GM12878 (cell line): ENCODE measurements around the gene IQGAP1. TPM values are rescaled to one million over a fixed set of nuclear protein-coding genes. Genes with fewer than 3 reads are reported as not detected.

Experiments used
- ATAC-seq: fragments of 200-7000 bp; cut with Tn5 transposase; 3 replicates; pipeline ENCODE4 v1.9.1; 2020; ENCODE audit warnings: mild to moderate bottlenecking, moderate library complexity
- BruUV-seq: library from RNA; stranded (reverse); fragments of 400-500 nt; replicated peaks from 2 replicates; lab custom pipeline; 2021; lab: Mats Ljungman, UMichigan
- CTCF ChIA-PET: fragments of 300-600 bp; sonication (Branson Sonifier 250); formaldehyde crosslinking; extraction: SDS; loops from one replicate; lab custom pipeline; 2021; ENCODE audit warnings: inconsistent platforms; lab: Yijun Ruan, JAX
- POLR2A ChIA-PET: fragments of 350-600 bp; formaldehyde crosslinking; extraction: SDS; loops from one replicate; lab custom pipeline; 2021; ENCODE audit warnings: inconsistent platforms; lab: Charles Lee
- RAD21 ChIA-PET: fragments of 300-600 bp; sonication (Branson Sonifier 250); formaldehyde crosslinking; loops from one replicate; lab custom pipeline; 2023; ENCODE audit warnings: antibody characterized with exemption; ENCODE audit not compliant: unreplicated experiment; lab: Charles Lee
- SMC1A ChIA-PET: fragments of 300-600 bp; sonication (Branson Sonifier 250); formaldehyde crosslinking; loops from one replicate; lab custom pipeline; 2023; ENCODE audit not compliant: unreplicated experiment, uncharacterized antibody; lab: Charles Lee
- DNase-seq: peaks from one replicate; pipeline ENCODE4 v3.0.0-alpha.2; 2011; ENCODE audit warnings: low read depth, low spot score
- FAIRE-seq: peaks from 3 replicates; lab custom pipeline; 2011; peaks lifted over from hg19 to GRCh38; lab: Jason Lieb, UNC
- H2AFZ ChIP-seq: 2 replicates; pipeline ENCODE4 v1.6.0; 2011; ENCODE audit warnings: low read depth, low read length, control low read depth; ENCODE audit not compliant: control insufficient read depth
- H3K27ac ChIP-seq: 2 replicates; pipeline ENCODE4 v1.5.1; 2011; ENCODE audit warnings: control low read depth; ENCODE audit not compliant: control insufficient read depth, insufficient read depth
- H3K27me3 ChIP-seq, 2 experiments: replicated peaks in 1 of 2; 2 replicates each; pipeline versions ENCODE4 v1.6.0 to v1.6.1; 2011; ENCODE audit warnings: low read length in 1 of 2; ENCODE audit not compliant: control insufficient read depth in 2 of 2, insufficient read depth in 2 of 2
- H3K36me3 ChIP-seq, 2 experiments: 2 replicates each; pipeline ENCODE4 v1.5.1; 2011; ENCODE audit warnings: low read length in 1 of 2; ENCODE audit not compliant: control insufficient read depth in 2 of 2, insufficient read depth in 2 of 2
- H3K4me1 ChIP-seq: 2 replicates; pipeline ENCODE4 v1.6.1; 2011; ENCODE audit warnings: mild to moderate bottlenecking, low read length, moderate library complexity, mixed read lengths; ENCODE audit not compliant: control insufficient read depth, insufficient read depth
- H3K4me2 ChIP-seq: 2 replicates; pipeline ENCODE4 v1.6.0; 2011; ENCODE audit warnings: control low read depth; ENCODE audit not compliant: control insufficient read depth, insufficient read depth
- H3K4me3 ChIP-seq: fragments of 200-600 bp; sonication (generic); 2 replicates; pipeline ENCODE4 v1.5.1; 2016
- H3K79me2 ChIP-seq: 2 replicates; pipeline ENCODE4 v1.6.0; 2011; ENCODE audit warnings: low read length; ENCODE audit not compliant: control insufficient read depth, insufficient read depth
- H3K9ac ChIP-seq: 2 replicates; pipeline ENCODE4 v1.8.0; 2011; ENCODE audit warnings: low read length, control low read depth, mixed read lengths; ENCODE audit not compliant: control insufficient read depth, insufficient read depth
- H3K9me3 ChIP-seq: replicated peaks from 3 replicates; pipeline ENCODE4 v1.5.1; 2011; ENCODE audit warnings: mild to moderate bottlenecking, low read length; ENCODE audit not compliant: control insufficient read depth, insufficient read depth
- H4K20me1 ChIP-seq: 2 replicates; pipeline ENCODE4 v1.6.0; 2011; ENCODE audit not compliant: control insufficient read depth, insufficient read depth
- ASH2L ChIP-seq: fragments of 300-600, 200-600 bp; sonication (generic); IDR thresholded peaks from 2 replicates; pipeline ENCODE4 v1.6.1; 2017; ENCODE audit warnings: low read depth, mild to moderate bottlenecking, borderline replicate concordance
- BCL11A ChIP-seq: IDR thresholded peaks from 2 replicates; pipeline ENCODE4 v1.6.1; 2011; ENCODE audit warnings: low read depth, low read length
- ETV6 ChIP-seq, 2 experiments: fragments of 450-650 bp in 1 of 2; IDR thresholded peaks in 1 of 2; conservative IDR thresholded peaks in 1 of 2; 2 replicates each; pipeline ENCODE4 v1.6.1; 2014; ENCODE audit warnings: antibody characterized with exemption in 1 of 2, borderline replicate concordance in 1 of 2, low read depth in 1 of 2, mild to moderate bottlenecking in 1 of 2, moderate library complexity in 1 of 2
- FOXK2 ChIP-seq: fragments of 450-650 bp; IDR thresholded peaks from 2 replicates; pipeline ENCODE4 v1.6.1; 2017; ENCODE audit warnings: mild to moderate bottlenecking, moderate library complexity
- GABPA ChIP-seq: IDR thresholded peaks from 2 replicates; pipeline ENCODE4 v1.6.1; 2014; ENCODE audit warnings: antibody characterized with exemption, low read depth, mild to moderate bottlenecking, inconsistent platforms
- HDAC2 ChIP-seq: fragments of 200-600 bp; sonication (generic); IDR thresholded peaks from 2 replicates; pipeline ENCODE4 v1.6.1; 2017
- MTA3 ChIP-seq: IDR thresholded peaks from 2 replicates; pipeline ENCODE4 v1.6.1; 2012; ENCODE audit warnings: low read length, inconsistent platforms, borderline replicate concordance
- NR2C2 ChIP-seq: IDR thresholded peaks from 2 replicates; pipeline ENCODE4 v1.6.1; 2011; ENCODE audit warnings: borderline replicate concordance, low read depth; ENCODE audit not compliant: control insufficient read depth, insufficient read length
- POLR2AphosphoS5 ChIP-seq: IDR thresholded peaks from 2 replicates; pipeline ENCODE4 v1.6.1; 2011; ENCODE audit warnings: mild to moderate bottlenecking, low read length, inconsistent platforms
- POU2F2 ChIP-seq: IDR thresholded peaks from 3 replicates; pipeline ENCODE4 v1.6.1; 2011; ENCODE audit warnings: low read depth, mild to moderate bottlenecking, low read length, borderline replicate concordance
- SIN3A ChIP-seq: IDR thresholded peaks from 2 replicates; pipeline ENCODE4 v1.6.1; 2012; ENCODE audit warnings: low read depth, low read length, improper control_type of control experiment
- SIX5 ChIP-seq: IDR thresholded peaks from 2 replicates; pipeline ENCODE4 v1.6.1; 2011; ENCODE audit warnings: mild to moderate bottlenecking, low read depth, low read length, moderate library complexity; ENCODE audit not compliant: severe bottlenecking
- SUPT20H ChIP-seq: IDR thresholded peaks from 2 replicates; pipeline ENCODE4 v1.6.1; 2011; ENCODE audit warnings: low read depth, mild to moderate bottlenecking, low read length, moderate library complexity, borderline replicate concordance; ENCODE audit not compliant: control insufficient read depth
- TBL1XR1 ChIP-seq: IDR thresholded peaks from 2 replicates; pipeline ENCODE4 v1.6.1; 2012; ENCODE audit warnings: low read depth, low read length, improper control_type of control experiment
- in situ Hi-C: fragments of 300-500 bp; cut with MboI; formaldehyde crosslinking; loops from 9 replicates; pipeline ENCODE4 v1.14.3; 2018; ENCODE audit warnings: mixed read lengths
- intact Hi-C: fragments of 100-400 bp; cut with micrococcal nuclease; formaldehyde crosslinking; loops from one replicate; pipeline ENCODE4 v1.14.2; 2022; ENCODE audit not compliant: unreplicated experiment
- polyA plus RNA-seq, 11 experiments: library from polyadenylated mRNA; depleted of rRNA in 4 of 11; unstranded in 6 of 11; stranded (reverse) in 5 of 11; fragments of >200 nt; fragmentation: Nextera tagmentation in 4 of 11; fragmentation: Illumina TruSeq in 1 of 11; extraction: Ambion mirVana in 4 of 11; extraction: Trizol in 1 of 11; gene quantifications; 1 replicate in 1 of 11; 2 replicates in 10 of 11; pipeline versions ENCODE4 v1.2.1 to v1.2.3, GENCODE V29; 2011 to 2016; ENCODE audit warnings: inconsistent platforms in 2 of 11, missing spikeins in 2 of 11, low read depth in 1 of 11
- total RNA-seq, 4 experiments: library from RNA; depleted of rRNA in 3 of 4; stranded (reverse); fragments of >200 nt in 3 of 4; fragmentation: Illumina TruSeq in 1 of 4; extraction: Trizol in 1 of 4; gene quantifications; 2 replicates each; pipeline versions ENCODE4 v1.2.1 to v1.2.3, GENCODE V29; 2013 to 2021
- TF ChIP-seq, protein P1 (sequence below): fragments of 450-650 bp; IDR thresholded peaks from 2 replicates; pipeline ENCODE4 v1.6.1; 2016; ENCODE audit warnings: mild to moderate bottlenecking
- TF ChIP-seq, protein P2 (sequence below), 3 experiments: IDR thresholded peaks in 2 of 3; conservative IDR thresholded peaks in 1 of 3; 2 replicates each; pipeline ENCODE4 v1.5.1; 2011; ENCODE audit warnings: low read depth in 3 of 3, low read length in 3 of 3, mild to moderate bottlenecking in 3 of 3, control low read depth in 2 of 3, moderate library complexity in 2 of 3, inconsistent platforms in 1 of 3, mixed read lengths in 1 of 3; ENCODE audit not compliant: control insufficient read depth in 2 of 3, insufficient read depth in 1 of 3; ENCODE audit errors: extremely low read depth in 1 of 3
- TF ChIP-seq, protein P3 (sequence below): IDR thresholded peaks from 2 replicates; pipeline ENCODE4 v1.6.1; 2012; ENCODE audit warnings: low read length, inconsistent platforms

Gene IQGAP1
- total and polyA plus RNA-seq, 10 of the 15 experiments (the other 5 are each of a cell fraction or from before 2014, with no cell fraction given), result 65.2 to 250 (median 112) TPM

DNA sequence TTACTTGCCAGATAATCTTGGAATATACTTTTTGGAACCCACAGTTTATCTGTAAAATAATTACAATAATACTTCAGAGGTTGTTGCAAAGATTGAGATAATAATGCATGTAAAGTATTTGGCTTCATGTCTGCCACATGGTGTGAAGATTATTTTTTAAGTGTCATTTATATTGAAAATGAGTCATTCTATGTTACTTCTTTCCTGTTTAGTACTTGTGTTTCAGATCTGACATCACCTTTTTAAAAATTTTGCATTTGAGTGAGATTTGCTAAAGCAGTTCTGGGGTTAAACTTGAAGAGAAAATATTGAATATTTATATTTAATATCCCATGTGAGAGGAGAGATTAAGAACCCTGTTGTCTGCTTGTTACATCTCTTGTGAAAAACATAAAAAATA lies 31.2 kb downstream of the IQGAP1 start:
- SMC1A ChIA-PET, result interaction anchor here (1.0 to 1.4 kb wide), 2 partner anchors 12 to 22 kb away, joined by 3 to 6 read pairs; no protein-coding TSS in a partner anchor
- TF ChIP-seq, protein P1, sequence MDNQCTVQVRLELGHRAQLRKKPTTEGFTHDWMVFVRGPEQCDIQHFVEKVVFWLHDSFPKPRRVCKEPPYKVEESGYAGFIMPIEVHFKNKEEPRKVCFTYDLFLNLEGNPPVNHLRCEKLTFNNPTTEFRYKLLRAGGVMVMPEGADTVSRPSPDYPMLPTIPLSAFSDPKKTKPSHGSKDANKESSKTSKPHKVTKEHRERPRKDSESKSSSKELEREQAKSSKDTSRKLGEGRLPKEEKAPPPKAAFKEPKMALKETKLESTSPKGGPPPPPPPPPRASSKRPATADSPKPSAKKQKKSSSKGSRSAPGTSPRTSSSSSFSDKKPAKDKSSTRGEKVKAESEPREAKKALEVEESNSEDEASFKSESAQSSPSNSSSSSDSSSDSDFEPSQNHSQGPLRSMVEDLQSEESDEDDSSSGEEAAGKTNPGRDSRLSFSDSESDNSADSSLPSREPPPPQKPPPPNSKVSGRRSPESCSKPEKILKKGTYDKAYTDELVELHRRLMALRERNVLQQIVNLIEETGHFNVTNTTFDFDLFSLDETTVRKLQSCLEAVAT, result no peak
- TF ChIP-seq FOXK2 (no peak), TBL1XR1 (no peak), SIN3A (no peak), BCL11A (no peak), POLR2AphosphoS5 (no peak), SUPT20H (no peak), MTA3 (peak; percentile 15; the same call in 1 of the 2 replicates), HDAC2 (no peak), POU2F2 (no peak), SIX5 (no peak), GABPA (no peak), ASH2L (no peak), NR2C2 (no peak), ETV6 (conservative IDR thresholded peaks at IDR 0.05 in 1 of 2, IDR thresholded peaks at IDR 0.05 in 1 of 2; ENCODE audit: borderline replicate concordance in 1 of 2, low read depth in 1 of 2) (no peak)
- TF ChIP-seq, protein P2, sequence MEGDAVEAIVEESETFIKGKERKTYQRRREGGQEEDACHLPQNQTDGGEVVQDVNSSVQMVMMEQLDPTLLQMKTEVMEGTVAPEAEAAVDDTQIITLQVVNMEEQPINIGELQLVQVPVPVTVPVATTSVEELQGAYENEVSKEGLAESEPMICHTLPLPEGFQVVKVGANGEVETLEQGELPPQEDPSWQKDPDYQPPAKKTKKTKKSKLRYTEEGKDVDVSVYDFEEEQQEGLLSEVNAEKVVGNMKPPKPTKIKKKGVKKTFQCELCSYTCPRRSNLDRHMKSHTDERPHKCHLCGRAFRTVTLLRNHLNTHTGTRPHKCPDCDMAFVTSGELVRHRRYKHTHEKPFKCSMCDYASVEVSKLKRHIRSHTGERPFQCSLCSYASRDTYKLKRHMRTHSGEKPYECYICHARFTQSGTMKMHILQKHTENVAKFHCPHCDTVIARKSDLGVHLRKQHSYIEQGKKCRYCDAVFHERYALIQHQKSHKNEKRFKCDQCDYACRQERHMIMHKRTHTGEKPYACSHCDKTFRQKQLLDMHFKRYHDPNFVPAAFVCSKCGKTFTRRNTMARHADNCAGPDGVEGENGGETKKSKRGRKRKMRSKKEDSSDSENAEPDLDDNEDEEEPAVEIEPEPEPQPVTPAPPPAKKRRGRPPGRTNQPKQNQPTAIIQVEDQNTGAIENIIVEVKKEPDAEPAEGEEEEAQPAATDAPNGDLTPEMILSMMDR (IDR thresholded peaks at IDR 0.05 in 2 of 3, conservative IDR thresholded peaks at IDR 0.05 in 1 of 3; ENCODE audit: control insufficient read depth in 2 of 3, extremely low read depth in 1 of 3, insufficient read depth in 1 of 3, low read depth in 3 of 3, low read length in 3 of 3), result no peak
- TF ChIP-seq, protein P3, sequence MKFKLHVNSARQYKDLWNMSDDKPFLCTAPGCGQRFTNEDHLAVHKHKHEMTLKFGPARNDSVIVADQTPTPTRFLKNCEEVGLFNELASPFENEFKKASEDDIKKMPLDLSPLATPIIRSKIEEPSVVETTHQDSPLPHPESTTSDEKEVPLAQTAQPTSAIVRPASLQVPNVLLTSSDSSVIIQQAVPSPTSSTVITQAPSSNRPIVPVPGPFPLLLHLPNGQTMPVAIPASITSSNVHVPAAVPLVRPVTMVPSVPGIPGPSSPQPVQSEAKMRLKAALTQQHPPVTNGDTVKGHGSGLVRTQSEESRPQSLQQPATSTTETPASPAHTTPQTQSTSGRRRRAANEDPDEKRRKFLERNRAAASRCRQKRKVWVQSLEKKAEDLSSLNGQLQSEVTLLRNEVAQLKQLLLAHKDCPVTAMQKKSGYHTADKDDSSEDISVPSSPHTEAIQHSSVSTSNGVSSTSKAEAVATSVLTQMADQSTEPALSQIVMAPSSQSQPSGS, result peak; percentile 67

More for the DNA sequence above, 31.2 kb downstream of the IQGAP1 start:
- no TSS peak for BruUV-seq
- FAIRE-seq (no peak), ATAC-seq (peak; percentile 76), DNase-seq (no peak)
- intact Hi-C loops, result no loop called here
- ChIA-PET RAD21 (no interaction called here), POLR2A (no interaction called here), CTCF (no interaction called here)
- no peak overlapping the region for H2AFZ ChIP-seq
- peak overlapping the region; percentile 73 for H3K27ac ChIP-seq
- peaks cover 78% of the 10 kb centered on the region for H3K79me2 ChIP-seq
- in situ Hi-C loops, result no loop called here
- no peaks in the 10 kb centered on the region; the same call in 1 of the 2 replicates for H4K20me1 ChIP-seq
- H3K36me3 ChIP-seq, result peaks cover 0 to 3% of the 10 kb centered on the region in 2 experiments; a peak in 1 of 4 replicates
- H3K4me3 ChIP-seq, result no peak overlapping the region
- H3K9ac ChIP-seq, result no peak overlapping the region
- H3K4me1 ChIP-seq, result peaks cover 30% of the 10 kb centered on the region
- H3K9me3 ChIP-seq, result no peaks in the 10 kb centered on the region; the same call in 1 of the 3 replicates
- H3K4me2 ChIP-seq, result peak overlapping the region; percentile 57
- no peaks in the 10 kb centered on the region for H3K27me3 ChIP-seq
